CD4-positive, alpha-beta T cell treated with Interferon gamma for 1 hour (primary cell): ENCODE measurements around the gene GALR2.

Experiments
- DNase-seq: peaks from one replicate; pipeline ENCODE4 v3.0.0-alpha.2; 2020

Gene GALR2

DNA sequence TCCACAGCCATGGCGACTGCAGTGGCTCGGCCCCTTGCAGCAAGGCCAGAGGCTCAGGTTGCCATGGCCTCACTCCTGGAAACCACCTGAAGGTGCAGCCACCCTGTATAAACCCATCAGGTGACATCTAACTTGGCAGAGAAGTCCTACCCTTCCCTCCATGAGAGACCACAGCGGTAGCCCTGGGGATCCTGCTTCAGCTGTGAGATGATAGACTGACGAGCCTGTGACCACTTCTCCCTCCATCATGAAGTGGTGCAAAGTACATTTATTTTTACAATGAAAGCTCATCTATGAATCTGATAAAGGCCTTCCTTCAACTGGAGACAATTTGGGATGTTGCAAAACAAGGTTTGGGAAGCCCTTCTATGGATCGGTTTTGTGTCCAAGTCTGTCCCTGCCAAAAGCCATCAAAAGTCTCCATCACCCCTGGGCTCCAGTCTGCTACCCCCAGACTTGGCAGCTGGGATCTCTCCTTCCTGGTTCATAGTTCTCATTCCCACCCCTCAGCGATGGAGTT is 6.2 kb downstream of the GALR2 start:
- DNase-seq = no peak

DNA sequence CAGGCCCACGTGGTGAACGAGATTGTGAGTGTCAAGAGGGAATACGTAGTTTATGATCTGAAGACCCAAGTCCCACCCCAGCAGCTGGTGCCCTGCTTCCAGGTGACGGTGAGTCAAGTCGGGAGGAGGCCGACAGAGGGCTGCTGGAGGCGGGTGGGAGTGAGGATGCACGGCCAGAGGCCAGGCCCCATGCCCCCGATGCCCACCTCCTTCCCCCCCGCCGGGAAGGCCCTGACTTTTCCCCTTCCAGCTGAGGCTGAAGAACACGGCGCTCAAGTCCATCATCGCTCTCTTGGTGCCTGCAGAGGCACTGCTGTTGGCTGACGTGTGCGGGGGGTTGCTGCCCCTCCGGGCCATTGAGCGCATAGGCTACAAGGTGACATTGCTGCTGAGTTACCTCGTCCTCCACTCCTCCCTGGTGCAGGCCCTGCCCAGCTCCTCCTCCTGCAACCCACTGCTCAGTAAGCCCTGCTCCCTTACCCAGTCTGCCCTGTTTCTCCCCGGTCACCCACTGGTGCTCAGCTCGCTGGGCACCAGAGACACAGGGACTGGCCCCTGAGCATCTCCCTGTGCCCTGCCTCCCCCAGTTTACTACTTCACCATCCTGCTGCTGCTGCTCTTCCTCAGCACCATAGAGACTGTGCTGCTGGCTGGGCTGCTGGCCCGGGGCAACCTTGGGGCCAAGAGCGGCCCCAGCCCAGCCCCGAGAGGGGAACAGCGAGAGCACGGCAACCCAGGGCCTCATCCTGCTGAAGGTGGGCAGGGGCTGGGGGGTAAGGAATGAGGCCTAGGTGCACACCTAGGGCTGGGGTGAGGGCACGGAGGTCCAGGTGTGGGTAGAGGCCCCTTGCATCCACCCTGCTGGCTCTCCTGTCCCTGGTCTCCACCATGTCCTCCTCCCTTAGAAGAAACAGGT is 7.0 kb downstream of the GALR2 start:
- no peak for DNase-seq

DNA sequence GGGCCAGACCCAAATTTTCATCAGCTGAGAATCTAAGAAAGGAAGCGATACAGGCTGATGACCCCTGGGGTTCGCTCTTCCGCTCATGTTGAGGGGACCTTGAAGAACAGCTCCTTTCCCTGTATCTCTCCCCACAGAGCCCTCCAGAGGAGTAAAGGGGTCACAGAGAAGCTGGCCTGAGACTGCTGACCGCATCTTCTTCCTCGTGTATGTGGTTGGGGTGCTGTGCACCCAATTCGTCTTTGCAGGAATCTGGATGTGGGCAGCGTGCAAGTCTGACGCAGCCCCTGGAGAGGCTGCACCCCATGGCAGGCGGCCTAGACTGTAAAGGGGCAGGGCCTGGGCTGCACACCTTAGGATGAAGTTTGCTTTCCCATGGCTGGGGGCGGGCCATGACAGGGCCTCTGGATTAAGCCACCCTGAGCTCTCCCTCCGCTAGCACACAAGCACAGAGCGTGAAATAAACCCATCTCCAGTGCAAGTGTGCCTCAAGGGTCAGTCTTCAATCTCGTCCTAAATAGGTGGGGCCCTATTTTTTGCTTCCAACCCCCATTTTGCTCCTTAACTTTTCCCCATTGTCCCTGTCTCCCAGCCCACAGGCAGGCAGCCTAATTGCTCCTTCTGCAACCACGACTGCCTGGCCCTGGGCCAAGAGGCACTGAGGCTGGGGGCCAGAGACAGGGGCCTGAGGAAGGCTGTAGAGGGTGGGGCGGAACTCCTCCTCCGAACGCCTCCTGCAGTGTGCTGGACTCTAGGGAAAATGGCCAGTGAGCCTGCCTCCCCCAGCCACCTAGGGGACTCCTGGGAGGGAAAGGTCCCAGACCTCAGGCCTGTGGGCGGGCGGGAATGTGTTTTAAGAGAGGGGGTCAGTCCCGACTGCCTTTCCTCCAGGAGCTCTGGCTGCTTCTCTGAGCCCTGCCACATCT is 8.0 kb downstream of the GALR2 start:
- no peak for DNase-seq

DNA sequence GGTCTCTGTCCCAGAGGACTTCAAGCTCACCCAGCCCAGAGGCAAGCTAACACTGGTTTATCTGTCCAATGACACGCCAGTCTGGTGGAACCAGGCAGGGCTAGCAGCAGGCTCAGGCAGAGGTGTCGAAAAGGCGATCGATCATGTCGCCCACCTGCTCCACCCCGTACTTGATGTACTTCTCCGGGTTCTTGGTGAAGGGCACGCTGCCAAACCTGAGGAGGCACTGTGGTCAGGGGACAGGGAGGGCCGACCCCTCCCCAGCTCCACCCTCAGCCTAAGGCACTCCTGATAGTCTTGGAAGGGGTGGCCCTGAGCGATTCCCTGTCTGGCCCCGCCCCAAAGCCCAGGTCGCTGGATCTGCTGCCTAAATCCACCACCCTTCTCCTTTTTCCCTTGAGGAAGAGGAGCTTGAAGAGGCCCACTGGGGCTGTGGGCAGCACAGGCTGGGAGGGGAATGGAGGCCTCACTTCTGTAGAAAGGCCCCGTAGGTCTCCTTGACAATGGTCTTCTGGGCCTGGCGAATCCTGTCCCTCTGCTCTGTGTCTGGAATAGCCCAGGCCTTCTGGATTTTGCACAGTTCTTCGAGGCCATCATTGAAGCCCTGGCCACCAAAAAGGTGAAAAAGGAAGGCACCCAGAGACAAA is 9.1 kb downstream of the GALR2 start:
- no peak for DNase-seq

DNA sequence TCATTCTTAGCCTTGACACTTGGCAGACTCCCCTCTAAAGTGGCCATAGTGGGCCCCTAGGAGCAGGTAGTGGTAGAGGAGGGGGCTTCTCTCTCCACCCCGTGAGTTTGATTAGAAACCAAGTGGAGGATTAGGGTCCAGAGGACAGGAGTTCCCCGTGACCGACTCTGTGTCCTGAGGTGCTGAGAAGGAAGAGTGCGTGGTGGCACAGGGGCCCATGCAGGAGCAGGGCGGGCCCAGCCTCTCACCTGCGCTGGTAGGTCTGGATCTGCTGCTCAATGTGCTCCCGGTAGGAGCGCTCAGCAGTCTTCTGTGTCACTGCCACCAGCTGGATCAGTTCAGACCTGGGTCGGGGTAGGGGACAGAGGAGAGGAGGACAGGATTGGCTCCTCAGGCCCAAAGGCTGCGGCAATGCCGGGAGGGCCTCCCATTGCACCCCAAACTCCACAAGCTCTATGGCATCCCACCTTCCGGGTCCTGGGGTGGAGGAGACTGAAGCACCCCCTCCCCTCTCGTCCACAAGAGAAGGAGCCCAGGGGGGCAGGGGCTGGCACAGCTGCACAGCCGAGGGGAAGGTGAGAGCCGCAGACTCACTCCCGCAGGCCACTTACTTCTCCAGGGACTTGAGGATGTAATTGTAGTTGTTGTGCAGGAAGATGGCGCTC is 10.6 kb downstream of the GALR2 start:
- DNase-seq = no peak

DNA sequence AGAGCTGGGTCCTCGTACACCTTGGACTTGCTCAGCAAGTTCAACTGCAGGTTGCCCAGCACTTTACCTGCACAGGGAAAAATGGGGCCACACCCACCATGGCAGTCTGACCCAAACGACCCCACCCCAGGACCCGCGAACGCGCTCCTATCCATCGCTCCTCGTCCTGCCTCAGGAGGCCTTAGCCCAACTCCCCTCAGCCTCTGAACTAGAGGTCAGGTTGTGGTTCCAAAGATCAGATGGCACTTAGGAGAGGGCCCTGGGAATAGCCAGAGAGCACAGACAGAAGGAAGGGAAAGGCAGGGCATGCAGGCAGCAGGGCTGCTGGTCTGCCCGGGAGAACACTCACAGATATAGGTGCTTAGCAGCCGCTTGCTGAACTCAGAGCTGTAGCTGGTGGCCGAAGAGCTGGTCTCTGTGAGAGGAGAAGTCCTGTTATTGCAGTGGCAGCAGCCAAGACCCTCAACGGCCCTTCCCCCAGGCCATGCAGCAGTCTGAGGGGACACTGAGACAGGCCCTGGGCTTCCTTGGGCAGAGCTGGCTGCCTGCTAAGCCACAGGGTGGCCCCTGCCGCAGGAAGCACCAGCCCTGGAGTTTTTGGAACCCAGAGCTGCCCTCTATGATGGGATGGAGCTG is 11.3 kb downstream of the GALR2 start:
- no peak for DNase-seq

DNA sequence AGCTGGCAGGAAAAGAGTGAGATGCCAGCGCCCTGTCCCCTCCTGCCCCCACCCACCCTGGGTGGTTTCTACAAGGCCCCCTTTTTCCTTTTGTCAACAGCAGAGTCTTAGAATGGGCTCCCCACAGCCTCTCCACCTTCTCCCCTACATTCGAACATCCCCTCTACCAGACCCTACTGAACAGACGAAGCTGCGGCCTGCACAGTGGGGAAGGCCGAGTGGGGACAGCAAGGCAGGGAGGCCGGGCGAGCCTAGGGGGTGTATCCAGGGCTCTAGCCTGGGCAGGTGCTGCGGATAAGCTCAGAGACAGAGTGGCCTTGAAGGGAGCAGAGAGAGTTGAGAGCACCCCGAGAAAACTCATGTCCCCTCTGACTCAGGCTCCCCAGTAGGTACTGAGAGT is 11.8 kb downstream of the GALR2 start:
- no peak for DNase-seq

DNA sequence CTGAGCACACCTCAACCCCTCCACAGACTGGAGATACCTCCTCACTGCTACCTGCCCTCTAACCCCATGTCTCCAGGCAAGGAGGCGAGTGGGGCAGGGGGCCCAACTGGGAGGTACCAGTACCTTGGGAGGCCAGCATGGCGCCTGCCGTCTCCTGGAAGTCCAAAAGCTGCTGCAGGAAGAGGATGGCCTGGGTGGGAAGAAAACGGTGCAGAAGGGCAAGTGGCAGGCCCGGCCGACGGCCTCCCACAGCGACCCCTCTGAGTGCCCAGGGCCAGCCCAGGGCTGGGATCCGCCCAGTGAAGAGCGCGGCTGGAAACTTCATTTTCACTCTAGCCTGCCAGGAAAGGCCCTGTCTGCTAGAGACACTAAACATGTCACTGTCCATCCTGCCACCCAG is 12.9 kb downstream of the GALR2 start:
- no peak for DNase-seq

DNA sequence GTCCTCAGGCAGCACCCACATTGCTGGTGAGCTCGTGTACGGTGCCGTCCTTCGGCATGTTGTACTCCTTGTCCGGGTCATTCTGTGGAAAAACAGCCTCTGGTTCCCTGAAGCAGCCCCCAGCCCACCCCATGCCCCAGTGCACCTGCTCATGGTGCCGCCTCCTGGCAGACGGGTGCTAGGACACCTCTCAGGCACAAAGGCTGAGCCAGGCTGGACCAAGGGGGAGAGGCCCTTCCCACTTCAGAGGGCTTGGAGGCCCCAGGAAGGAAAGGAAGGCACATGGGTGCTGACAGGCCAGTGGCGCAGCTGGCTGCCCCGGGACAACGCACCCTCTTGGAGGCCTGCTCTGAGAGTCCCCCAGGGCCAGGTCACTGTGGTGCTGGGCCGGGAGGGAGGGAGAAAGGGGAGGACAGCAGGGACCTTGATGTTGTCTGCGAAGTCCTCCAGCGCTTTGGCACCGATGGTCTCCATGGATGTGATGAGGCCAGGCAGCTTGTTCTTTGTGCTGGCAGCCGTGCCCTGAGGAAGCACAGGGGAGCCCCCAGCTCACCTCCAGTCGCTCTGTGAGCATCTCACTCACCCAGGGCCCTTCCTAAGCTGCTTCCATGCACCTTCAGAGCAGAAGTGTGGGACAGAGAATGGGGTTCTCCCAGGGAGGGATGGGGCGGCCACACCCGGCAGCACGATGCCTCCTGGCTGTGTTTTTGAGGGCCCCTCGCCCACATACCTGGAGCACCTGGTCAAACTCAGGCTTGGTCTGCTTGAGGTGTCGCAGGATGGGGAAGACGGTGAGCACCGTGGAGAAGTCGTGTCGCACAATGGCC is 13.7 kb downstream of the GALR2 start:
- DNase-seq = no peak

DNA sequence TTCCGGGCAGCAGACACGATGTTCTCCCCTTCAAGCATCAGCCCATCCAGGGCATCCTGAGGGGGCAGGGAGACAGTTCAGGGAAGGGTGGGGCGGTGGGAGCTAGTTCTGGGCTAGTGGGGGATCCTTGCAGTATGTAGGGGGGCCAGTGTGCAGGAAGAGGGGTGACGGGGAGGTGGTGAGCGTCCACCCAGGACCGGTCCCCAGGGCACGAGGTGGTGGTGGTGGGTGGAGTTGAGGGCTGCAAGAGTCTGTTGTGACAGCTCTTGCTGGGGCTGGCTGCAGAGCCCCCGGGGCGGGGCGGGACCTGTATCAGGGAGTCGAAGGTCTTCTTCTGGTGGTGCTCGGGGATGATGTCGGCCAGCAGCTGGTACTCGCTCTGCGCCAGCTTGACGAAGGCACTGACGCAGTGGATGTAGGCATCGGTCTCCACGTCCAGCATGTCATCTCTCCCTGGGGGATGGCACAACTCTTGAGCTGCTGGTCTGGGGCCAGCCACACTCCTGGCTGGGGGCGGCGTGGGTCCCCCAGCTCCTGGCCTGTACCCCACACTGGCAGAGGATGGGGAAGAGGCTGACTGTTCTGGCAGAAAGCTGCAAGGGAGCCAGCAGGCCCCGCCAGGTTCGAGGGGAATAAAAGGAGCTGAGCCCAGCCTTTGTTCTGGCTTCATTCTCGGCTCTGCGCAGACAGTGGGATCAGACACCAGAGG is 14.4 kb downstream of the GALR2 start:
- no peak for DNase-seq

DNA sequence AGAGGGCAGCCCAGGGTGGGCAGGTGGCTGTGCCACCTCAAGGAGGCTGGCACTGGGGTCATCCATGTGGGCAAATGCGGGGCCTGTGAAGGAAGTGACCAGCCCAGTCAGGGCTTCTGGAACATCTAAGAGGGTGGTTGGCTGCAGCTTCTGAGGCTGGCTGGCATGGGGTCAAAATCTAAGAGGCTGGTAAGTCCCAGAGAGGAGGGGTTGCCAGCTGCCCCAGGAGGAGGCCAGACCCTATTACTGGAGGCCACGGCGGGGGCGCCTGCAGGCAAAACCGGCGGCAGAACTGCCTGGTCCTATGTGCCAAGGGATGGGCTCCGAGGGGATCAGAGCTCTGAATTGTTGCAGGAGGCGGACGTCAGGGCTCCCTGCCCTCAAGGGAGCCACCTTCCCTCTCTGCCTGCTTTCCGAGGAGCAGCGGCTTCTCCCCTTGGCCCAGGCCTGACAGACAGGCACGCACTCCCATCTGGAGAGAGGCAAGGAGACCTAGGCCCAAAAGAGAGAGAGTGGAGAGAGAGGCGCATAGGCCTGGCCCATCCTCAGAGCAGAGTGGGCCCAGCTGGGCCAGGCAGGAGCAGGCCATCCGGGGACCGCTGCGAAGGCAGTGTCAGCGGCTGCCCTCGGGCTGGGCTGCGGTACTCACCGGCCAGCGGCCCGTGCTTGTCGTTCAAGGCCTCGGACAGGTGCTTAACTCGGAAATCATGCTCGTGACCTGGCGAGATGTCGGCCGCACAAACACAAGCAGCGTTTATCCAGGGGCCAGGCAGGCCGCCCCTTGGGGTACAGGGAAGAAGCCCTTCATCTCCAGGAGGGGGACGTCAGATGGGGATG is 15.3 kb downstream of the GALR2 start:
- no peak for DNase-seq

DNA sequence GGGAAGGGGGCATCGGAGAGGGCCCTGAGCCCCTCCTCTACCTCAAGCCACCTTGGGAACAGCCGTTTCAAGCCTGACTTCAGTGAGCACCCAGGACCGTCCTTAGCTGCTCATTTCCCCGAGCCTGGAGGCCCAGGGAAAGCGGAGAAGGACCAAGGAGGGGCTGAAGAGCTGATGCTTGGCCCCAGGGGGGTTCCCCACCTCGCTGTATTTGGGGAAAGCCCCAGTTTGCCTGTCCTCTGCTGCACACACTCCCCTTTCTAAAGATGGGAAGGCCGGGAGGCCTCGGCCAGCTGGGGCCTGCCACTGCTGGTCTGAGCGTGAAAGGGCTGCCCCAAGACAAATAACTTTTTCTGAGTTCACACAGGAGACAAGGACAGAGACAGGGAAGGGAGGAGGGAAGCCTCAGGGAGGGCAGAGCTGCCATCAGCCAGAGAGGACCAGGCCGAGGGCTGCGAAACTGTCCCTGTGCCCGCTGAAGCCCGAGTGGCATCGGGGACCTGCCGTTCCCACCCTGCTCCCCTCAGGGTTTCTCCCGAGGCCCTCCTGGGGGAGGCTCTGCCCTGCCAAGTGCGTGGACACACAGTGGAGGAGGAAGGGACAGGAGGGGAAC is 16.0 kb downstream of the GALR2 start:
- DNase-seq = no peak

DNA sequence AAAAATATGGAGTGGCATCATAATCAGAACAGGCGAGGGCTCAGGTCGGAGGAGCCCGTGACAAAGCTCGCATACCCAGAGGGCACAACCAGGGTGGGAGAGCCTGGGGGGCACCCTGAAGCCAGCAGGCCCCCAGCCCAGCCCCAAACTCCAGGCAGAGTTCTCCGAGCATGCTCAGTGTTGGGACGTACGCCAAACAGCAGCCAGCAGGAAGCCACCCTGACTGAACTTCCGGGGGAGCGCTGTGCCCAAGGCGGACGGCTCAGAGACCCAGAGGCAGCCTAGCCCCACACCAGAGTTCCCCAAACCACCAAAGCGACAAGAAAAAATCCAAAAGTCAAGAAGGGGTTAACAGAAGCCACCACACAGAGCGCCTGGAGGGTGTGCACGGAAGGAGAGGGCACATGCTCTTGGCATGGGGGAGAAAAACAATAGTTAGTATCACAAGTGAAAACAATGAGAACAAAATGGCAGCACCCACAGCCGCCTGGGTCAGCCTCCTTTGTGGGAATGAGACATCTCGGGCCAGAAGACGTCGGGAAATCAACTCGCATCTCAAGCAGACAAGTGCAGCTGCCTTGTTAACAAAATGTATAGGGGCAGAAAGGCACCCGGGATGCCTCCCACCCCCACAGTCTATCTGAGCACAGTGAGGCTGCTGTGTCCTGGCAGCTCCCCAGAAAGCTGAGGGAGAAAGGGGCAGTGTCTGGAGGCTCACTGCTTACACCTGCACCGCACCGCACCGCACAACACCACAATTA is 17.1 kb downstream of the GALR2 start:
- DNase-seq = no peak

DNA sequence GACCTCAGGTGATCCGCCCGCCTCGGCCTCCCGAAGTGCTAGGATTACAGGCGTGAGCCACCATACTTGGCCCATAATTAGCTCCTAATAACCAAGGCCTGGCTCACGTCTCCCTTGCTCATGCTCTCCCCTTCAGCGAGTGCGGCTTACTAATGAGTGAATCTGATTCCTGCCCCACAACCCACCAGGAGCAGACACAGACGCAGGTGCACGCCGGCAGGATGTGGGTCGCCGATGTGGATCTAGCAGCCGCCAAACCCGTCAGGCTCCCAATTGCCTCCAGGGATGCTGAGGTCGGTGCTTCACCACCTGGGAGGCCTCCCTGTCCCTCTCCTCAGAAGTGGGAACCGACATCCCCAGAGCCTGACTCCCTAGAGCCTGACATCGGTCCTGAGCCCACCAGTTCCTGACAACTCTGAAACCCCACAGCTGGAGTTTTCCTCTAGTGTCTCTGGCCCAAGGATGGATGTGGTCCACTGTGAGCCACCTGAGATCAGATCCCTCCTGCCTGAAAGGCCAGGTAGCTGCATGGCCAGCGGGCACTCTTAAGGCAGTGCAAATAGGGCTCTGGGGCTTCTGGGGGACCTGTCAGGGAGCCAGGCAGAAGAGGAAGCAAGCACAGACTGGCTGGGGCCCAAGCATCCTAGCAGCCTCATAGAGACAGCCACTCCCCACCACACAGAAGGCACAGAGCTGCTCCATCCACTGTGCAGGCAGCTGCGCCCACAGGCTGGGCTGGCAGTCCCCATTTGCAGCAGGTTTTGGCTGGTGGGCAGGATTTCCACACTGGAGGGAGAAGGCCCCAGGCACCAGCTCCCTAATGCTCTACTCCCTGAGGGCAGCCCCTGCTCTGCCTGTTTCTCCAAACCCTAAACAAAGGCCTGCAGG is 18.2 kb downstream of the GALR2 start:
- no peak for DNase-seq

DNA sequence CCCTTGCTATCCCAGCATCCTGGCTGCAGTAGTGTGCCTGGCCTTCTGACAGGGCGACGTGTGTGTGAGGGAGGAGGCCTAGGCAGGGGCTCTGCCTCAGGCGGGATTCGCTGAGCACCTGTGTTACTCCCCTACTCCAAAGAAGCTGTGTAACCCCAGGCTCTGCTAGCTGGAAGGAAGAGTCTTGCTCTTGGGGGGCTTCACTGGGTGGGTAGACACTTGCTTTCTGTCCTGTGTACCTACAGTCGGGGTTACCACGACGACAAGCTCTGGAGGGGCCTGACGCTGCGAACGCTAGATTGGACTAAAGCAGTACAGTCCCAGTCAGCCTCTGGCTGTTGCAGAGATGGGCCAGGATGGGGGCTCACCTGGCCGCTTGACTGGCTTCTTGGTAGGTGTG is 19.5 kb downstream of the GALR2 start:
- DNase-seq = no peak

DNA sequence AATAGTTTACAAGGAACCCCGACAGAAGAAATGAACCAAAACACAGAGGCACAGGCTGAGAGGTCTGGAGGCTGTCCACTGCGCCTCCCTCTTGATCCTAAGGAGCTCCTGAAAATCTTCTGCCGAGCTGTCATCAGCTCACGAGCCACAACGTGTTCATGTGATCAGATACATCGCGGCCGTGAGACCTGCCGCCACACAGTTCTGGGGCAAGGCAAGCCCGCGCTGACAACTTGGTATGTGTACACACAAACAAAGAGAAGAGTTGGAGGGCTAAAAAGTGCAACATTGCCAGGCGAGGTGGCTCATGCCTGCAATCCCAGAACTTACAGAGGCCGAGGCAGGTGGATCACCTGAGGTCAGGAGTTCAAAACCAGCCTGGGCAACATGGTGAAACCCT is 21.4 kb downstream of the GALR2 start:
- no peak for DNase-seq

DNA sequence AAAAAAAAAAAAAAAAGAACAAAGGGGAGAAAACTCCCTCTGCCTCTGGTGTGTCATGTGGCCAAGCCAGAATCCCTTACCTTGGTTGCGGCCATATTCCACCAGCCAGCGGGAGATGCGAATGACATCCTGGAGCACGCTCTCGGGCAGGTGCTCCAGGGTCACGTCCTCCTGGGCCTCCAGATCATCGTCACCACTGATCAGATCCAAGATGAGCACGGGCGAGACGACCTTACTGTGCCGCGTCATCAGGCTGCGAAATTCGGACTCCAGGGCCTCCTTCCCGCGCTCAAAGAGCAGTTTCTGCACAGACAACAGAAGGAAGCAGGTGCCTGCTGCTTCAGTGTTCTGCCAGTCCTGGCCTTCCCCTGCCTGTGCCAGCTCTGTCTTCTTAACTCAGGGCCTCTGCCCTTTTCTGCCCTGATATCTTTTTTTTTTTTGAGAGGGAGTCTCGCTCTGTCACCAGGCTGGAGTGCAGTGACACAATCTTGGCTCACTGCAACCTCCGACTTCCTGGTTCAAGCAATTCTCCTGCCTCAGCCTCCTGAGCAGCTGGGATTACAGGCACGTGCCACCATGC is 23.2 kb downstream of the GALR2 start:
- no peak for DNase-seq
